ENCODE data around the gene IFI6. TPM values are rescaled to one million over a fixed set of nuclear protein-coding genes. Genes with fewer than 3 reads are reported as not detected.

IFI6 gene
- total and polyA plus RNA-seq, 5 donors: 46.2 to 145 (median 59.3) TPM

GRCh38 chr1:27669876-27670275 is 2.1 kb downstream of the IFI6 start:
- peaks cover 3% of the 10 kb centered on the region for H3K4me1 ChIP-seq (ENCODE audit: control insufficient read depth, insufficient read depth, low read length)
- no peak for DNase-seq
- 66% methylated on average over 4 of the region's 4 CpGs for WGBS
- intact Hi-C loops (cut with DNase I): loop anchor here in 3 of 4 donors (10.0 kb wide), 3 partner anchors 55 to 375 kb away; partner anchors contain the start of genes FAM76A (in 2 of the 3) and GPR3 (in 1 of the 3)
- H3K27me3 ChIP-seq (ENCODE audit: control insufficient read depth, insufficient read depth): no peaks in the 10 kb centered on the region
- ATAC-seq: no peak
- H3K27ac ChIP-seq (ENCODE audit: low read length): no peak overlapping the region
- H3K4me3 ChIP-seq (ENCODE audit: low read length): no peak overlapping the region
- no peaks in the 10 kb centered on the region for H3K9me3 ChIP-seq (ENCODE audit: control insufficient read depth, low read length)

- peak overlapping the region; percentile 65 for H3K4me3 ChIP-seq (ENCODE audit: low read length)
- peak; percentile 73 to 93 (median 90) for DNase-seq
Measured at GRCh38 chr1:27668808-27669723, 2.9 kb downstream of the IFI6 start.

GRCh38 chr1:27668121-27668807 is 3.7 kb downstream of the IFI6 start:
- Histone ChIP-seq H3K4me3 (ENCODE audit: low read length) (no peak overlapping the region), H3K4me1 (ENCODE audit: control insufficient read depth, insufficient read depth, low read length) (peaks cover 3% of the 10 kb centered on the region), H3K9me3 (ENCODE audit: control insufficient read depth, low read length) (no peaks in the 10 kb centered on the region), H3K27ac (ENCODE audit: low read length) (no peak overlapping the region), H3K27me3 (ENCODE audit: control insufficient read depth, insufficient read depth) (no peaks in the 10 kb centered on the region)
- DNase-seq (peak in 2 of 3 donors; percentile 56 to 67), ATAC-seq (no peak)
- 80% methylated on average over 42 of the region's 42 CpGs for WGBS
- intact Hi-C loops (cut with DNase I): loop anchor here in 2 of 4 donors (10.0 kb wide), 2 partner anchors 273 to 373 kb away; partner anchors contain the start of gene GPR3 (in 1 of the 2)

More at GRCh38 chr1:27668808-27669723, 2.9 kb downstream of the IFI6 start:
- no peaks in the 10 kb centered on the region for H3K9me3 ChIP-seq (ENCODE audit: control insufficient read depth, low read length)
- peak overlapping the region; percentile 22 for H3K27ac ChIP-seq (ENCODE audit: low read length)
- H3K27me3 ChIP-seq (ENCODE audit: control insufficient read depth, insufficient read depth): no peaks in the 10 kb centered on the region
- H3K4me1 ChIP-seq (ENCODE audit: control insufficient read depth, insufficient read depth, low read length): peaks cover 3% of the 10 kb centered on the region
- WGBS: 14% methylated on average over 36 of the region's 36 CpGs
- intact Hi-C loops (cut with DNase I): loop anchor here in 2 of 4 donors (10.0 kb wide), 2 partner anchors 274 to 374 kb away; partner anchors contain the start of gene GPR3 (in 1 of the 2)
- ATAC-seq: peak in 1 of 2 donors; percentile 3

GRCh38 chr1:27666791-27667254 is 5.2 kb downstream of the IFI6 start:
- Histone ChIP-seq H3K4me3 (ENCODE audit: low read length) (no peak overlapping the region), H3K9me3 (ENCODE audit: control insufficient read depth, low read length) (no peaks in the 10 kb centered on the region), H3K27me3 (ENCODE audit: control insufficient read depth, insufficient read depth) (no peaks in the 10 kb centered on the region), H3K4me1 (ENCODE audit: control insufficient read depth, insufficient read depth, low read length) (peaks cover 5% of the 10 kb centered on the region), H3K27ac (ENCODE audit: low read length) (no peak overlapping the region)
- no peak for ATAC-seq
- WGBS: 68% methylated on average over 6 of the region's 6 CpGs
- DNase-seq: no peak
- intact Hi-C loops (cut with DNase I): loop anchor here in 2 of 4 donors (10.0 kb wide), 2 partner anchors 272 to 372 kb away; partner anchors contain the start of gene GPR3 (in 1 of the 2)

- H3K4me3 ChIP-seq (ENCODE audit: low read length): no peak overlapping the region
- intact Hi-C loops (cut with DNase I): loop anchor here in 2 of 4 donors (10.0 kb wide), 2 partner anchors 271 to 371 kb away; partner anchors contain the start of gene GPR3 (in 1 of the 2)
- H3K27me3 ChIP-seq (ENCODE audit: control insufficient read depth, insufficient read depth): no peaks in the 10 kb centered on the region
- no peaks in the 10 kb centered on the region for H3K9me3 ChIP-seq (ENCODE audit: control insufficient read depth, low read length)
- DNase-seq (no peak), ATAC-seq (no peak)
- H3K4me1 ChIP-seq (ENCODE audit: control insufficient read depth, insufficient read depth, low read length): peaks cover 5% of the 10 kb centered on the region
- WGBS: 92% methylated on average over 4 of the region's 4 CpGs
- no peak overlapping the region for H3K27ac ChIP-seq (ENCODE audit: low read length)
Measured at GRCh38 chr1:27666294-27666693, 5.7 kb downstream of the IFI6 start.

GRCh38 chr1:27665016-27665651 is 6.9 kb downstream of the IFI6 start:
- DNase-seq (no peak), ATAC-seq (no peak)
- no peak overlapping the region for H3K4me3 ChIP-seq (ENCODE audit: low read length)
- no peaks in the 10 kb centered on the region for H3K27me3 ChIP-seq (ENCODE audit: control insufficient read depth, insufficient read depth)
- WGBS: 82% methylated on average over 9 of the region's 9 CpGs
- peaks cover 5% of the 10 kb centered on the region for H3K4me1 ChIP-seq (ENCODE audit: control insufficient read depth, insufficient read depth, low read length)
- intact Hi-C loops (cut with DNase I): loop anchor here in 2 of 4 donors (2.0 to 10.0 kb wide), 4 partner anchors 50 to 370 kb away; partner anchors contain the start of gene GPR3 (in 1 of the 2)
- H3K27ac ChIP-seq (ENCODE audit: low read length): no peak overlapping the region
- no peaks in the 10 kb centered on the region for H3K9me3 ChIP-seq (ENCODE audit: control insufficient read depth, low read length)

GRCh38 chr1:27664291-27664690 is 7.7 kb downstream of the IFI6 start:
- H3K4me1 ChIP-seq (ENCODE audit: control insufficient read depth, insufficient read depth, low read length): peaks cover 4% of the 10 kb centered on the region
- no peaks in the 10 kb centered on the region for H3K9me3 ChIP-seq (ENCODE audit: control insufficient read depth, low read length)
- no peak overlapping the region for H3K4me3 ChIP-seq (ENCODE audit: low read length)
- ATAC-seq: no peak
- H3K27me3 ChIP-seq (ENCODE audit: control insufficient read depth, insufficient read depth): no peaks in the 10 kb centered on the region
- intact Hi-C loops (cut with DNase I): loop anchor here in 2 of 4 donors (2.0 to 10.0 kb wide), 4 partner anchors 49 to 369 kb away; partner anchors contain the start of gene GPR3 (in 1 of the 2)
- WGBS: 76% methylated on average over 8 of the region's 8 CpGs
- H3K27ac ChIP-seq (ENCODE audit: low read length): no peak overlapping the region
- peak in 1 of 3 donors; percentile 44 for DNase-seq

GRCh38 chr1:27662707-27663393 is 9.1 kb downstream of the IFI6 start:
- no peaks in the 10 kb centered on the region for H3K9me3 ChIP-seq (ENCODE audit: control insufficient read depth, low read length)
- ATAC-seq (peak; percentile 58 to 72), DNase-seq (peak; percentile 75 to 92 (median 86))
- 26% methylated on average over 12 of the region's 12 CpGs for WGBS
- H3K27me3 ChIP-seq (ENCODE audit: control insufficient read depth, insufficient read depth): no peaks in the 10 kb centered on the region
- intact Hi-C loops (cut with DNase I): loop anchor here (1.0 to 10.0 kb wide), 4 partner anchors 54 to 368 kb away; partner anchors contain the start of gene GPR3 (in 1 of the 4)
- peaks cover 6% of the 10 kb centered on the region for H3K4me1 ChIP-seq (ENCODE audit: control insufficient read depth, insufficient read depth, low read length)
- no peak overlapping the region for H3K4me3 ChIP-seq (ENCODE audit: low read length)
- peak overlapping the region; percentile 87 for H3K27ac ChIP-seq (ENCODE audit: low read length)

GRCh38 chr1:27662261-27662660 is 9.7 kb downstream of the IFI6 start:
- no peak for DNase-seq
- no peaks in the 10 kb centered on the region for H3K9me3 ChIP-seq (ENCODE audit: control insufficient read depth, low read length)
- H3K4me3 ChIP-seq (ENCODE audit: low read length): no peak overlapping the region
- H3K4me1 ChIP-seq (ENCODE audit: control insufficient read depth, insufficient read depth, low read length): peaks cover 6% of the 10 kb centered on the region
- no peak for ATAC-seq
- H3K27ac ChIP-seq (ENCODE audit: low read length): peak overlapping the region; percentile 87
- intact Hi-C loops (cut with DNase I): loop anchor here in 3 of 4 donors (2.0 to 10.0 kb wide), 3 partner anchors 53 to 367 kb away; partner anchors contain the start of gene GPR3 (in 1 of the 3)
- 65% methylated on average over 5 of the region's 5 CpGs for WGBS
- H3K27me3 ChIP-seq (ENCODE audit: control insufficient read depth, insufficient read depth): no peaks in the 10 kb centered on the region

Data from right cardiac atrium (tissue), 5 donors.